Panc1 (cell line): Measurements from ENCODE around the gene PROM2. TPM values are rescaled to one million over a fixed set of nuclear protein-coding genes. Genes with fewer than 3 reads are reported as not detected.
A peak's percentile ranks its signal among the peaks of the same experiment; 100 is the strongest.

ENCODE experiments used
- ATAC-seq: fragments of 200-7000 bp; cut with Tn5 transposase; 2 replicates; pipeline ENCODE4 v1.9.1; 2020; ENCODE audit warnings: mild to moderate bottlenecking, moderate library complexity
- BruUV-seq: library from RNA; stranded (reverse); fragments of 400-500 nt; replicated peaks from 2 replicates; lab custom pipeline; 2021; lab: Mats Ljungman, UMichigan
- CTCF ChIA-PET: fragments of 300-600 bp; sonication (Branson Sonifier 250); formaldehyde crosslinking; loops from one replicate; lab custom pipeline; 2022; ENCODE audit warnings: antibody characterized with exemption; lab: Charles Lee
- POLR2A ChIA-PET: fragments of 300-600 bp; sonication (Branson Sonifier 250); formaldehyde crosslinking; loops from one replicate; lab custom pipeline; 2022; ENCODE audit warnings: antibody characterized with exemption; lab: Charles Lee
- DNase-seq: peaks from one replicate; pipeline ENCODE4 v3.0.0-alpha.2; 2010; ENCODE audit warnings: low read depth, low spot score
- H3K27ac ChIP-seq: 2 replicates; pipeline ENCODE4 v1.5.1; 2011; ENCODE audit warnings: mild to moderate bottlenecking, low read length, inconsistent platforms
- H3K27me3 ChIP-seq: fragments of 200-500 bp; sonication (Bioruptor generic); 2 replicates; pipeline ENCODE4 v1.6.0; 2014; ENCODE audit warnings: low read length, inconsistent platforms; ENCODE audit not compliant: control insufficient read depth, insufficient read depth
- H3K36me3 ChIP-seq: fragments of 200-500 bp; sonication (Bioruptor generic); 2 replicates; pipeline ENCODE4 v1.5.1; 2014; ENCODE audit warnings: inconsistent platforms, mild to moderate bottlenecking, low read length, moderate library complexity; ENCODE audit not compliant: control insufficient read depth, insufficient read depth
- H3K4me1 ChIP-seq: 2 replicates; pipeline ENCODE4 v1.5.1; 2011; ENCODE audit warnings: inconsistent platforms, mild to moderate bottlenecking, low read length, moderate library complexity; ENCODE audit not compliant: control insufficient read depth, insufficient read depth
- H3K4me3 ChIP-seq, 2 experiments: 2 replicates each; pipeline ENCODE4 v1.5.1; 2011 to 2012; ENCODE audit warnings: low read depth in 2 of 2, low read length in 2 of 2, mild to moderate bottlenecking in 2 of 2, inconsistent platforms in 1 of 2, moderate library complexity in 1 of 2
- H3K9me3 ChIP-seq: fragments of 200-500 bp; sonication (Bioruptor generic); 2 replicates; pipeline ENCODE4 v1.5.1; 2014; ENCODE audit warnings: low read depth, mild to moderate bottlenecking, inconsistent platforms, low read length, moderate library complexity; ENCODE audit not compliant: control insufficient read depth, insufficient read depth
- CTCF ChIP-seq: fragments of 450-650 bp; IDR thresholded peaks from 2 replicates; pipeline ENCODE4 v1.5.1; 2017; ENCODE audit warnings: mild to moderate bottlenecking
- POLR2AphosphoS5 ChIP-seq: IDR thresholded peaks from 2 replicates; pipeline ENCODE4 v1.6.1; 2012; ENCODE audit warnings: mild to moderate bottlenecking, low read depth, low read length, moderate library complexity
- REST ChIP-seq, 2 experiments: IDR thresholded peaks; 2 replicates each; pipeline ENCODE4 v1.6.1; 2011 to 2012; ENCODE audit warnings: low read depth in 2 of 2, control low read depth in 1 of 2, low read length in 1 of 2, mild to moderate bottlenecking in 1 of 2, moderate library complexity in 1 of 2; ENCODE audit not compliant: insufficient read depth in 1 of 2
- SIN3A ChIP-seq: IDR thresholded peaks from 2 replicates; pipeline ENCODE4 v1.6.1; 2012; ENCODE audit warnings: low read depth, mild to moderate bottlenecking, low read length, moderate library complexity, borderline replicate concordance; ENCODE audit not compliant: insufficient read depth
- TCF7L2 ChIP-seq: IDR thresholded peaks from 2 replicates; pipeline ENCODE4 v1.6.1; 2011; ENCODE audit warnings: mild to moderate bottlenecking, low read depth, low read length, inconsistent platforms
- in situ Hi-C: cut with HindIII; loops from 2 replicates; pipeline ENCODE4 v1.10.0; 2016; ENCODE audit warnings: low sequenced_read_pairs, low pct_unique_long_range_greater_than_20kb
- intact Hi-C: fragments of 100-400 bp; cut with micrococcal nuclease; formaldehyde crosslinking; loops from one replicate; pipeline ENCODE4 v1.10.0; 2022; ENCODE audit not compliant: unreplicated experiment
- total RNA-seq: library from RNA; stranded (reverse); gene quantifications from one replicate; pipeline ENCODE4 v1.2.1, GENCODE V29; 2021; ENCODE audit not compliant: unreplicated experiment

PROM2 gene
- total RNA-seq, 1 experiment from 2014 or later: 1.4 TPM

- Histone ChIP-seq H3K9me3 (no peaks in the 10 kb centered on the region), H3K27ac (no peak overlapping the region), H3K27me3 (no peaks in the 10 kb centered on the region), H3K4me3 (no peak overlapping the region), H3K36me3 (no peaks in the 10 kb centered on the region), H3K4me1 (0 out of 2 replicates have a peak, but pooled peaks cover 3% of the 10 kb centered on the region)
- DNase-seq (no peak), ATAC-seq (peak; percentile 89)
- ChIA-PET POLR2A (no interaction called here), CTCF (interaction anchor here (0.5 to 2.0 kb wide), 3 partner anchors 9 to 86 kb away, joined by 3 to 9 read pairs (median 8); no protein-coding TSS in a partner anchor)
- in situ Hi-C loops (no loop called here), intact Hi-C loops (loop anchor here (1.0 to 5.0 kb wide), 2 partner anchors 84 to 123 kb away; no protein-coding TSS in a partner anchor)
- TF ChIP-seq CTCF (peak; percentile 91), REST (IDR thresholded peaks at IDR 0.05; ENCODE audit: insufficient read depth in 1 of 2, low read depth in 2 of 2, low read length in 1 of 2) (no peak), POLR2AphosphoS5 (no peak)
- no TSS peak for BruUV-seq
Observed at GRCh38 chr2:95314964-95315611, 40.8 kb downstream of the PROM2 start.

- DNase-seq: no peak
- no peaks in the 10 kb centered on the region for H3K27me3 ChIP-seq
Observed at GRCh38 chr2:95315801-95316411, 41.7 kb downstream of the PROM2 start.

More at GRCh38 chr2:95315801-95316411, 41.7 kb downstream of the PROM2 start:
- in situ Hi-C loops: no loop called here
- Histone ChIP-seq H3K36me3 (no peaks in the 10 kb centered on the region), H3K9me3 (no peaks in the 10 kb centered on the region), H3K4me1 (0 out of 2 replicates have a peak, but pooled peaks cover 3% of the 10 kb centered on the region), H3K27ac (no peak overlapping the region), H3K4me3 (no peak overlapping the region)
- no TSS peak for BruUV-seq
- POLR2A ChIA-PET: no interaction called here
- intact Hi-C loops: loop anchor here (1.0 to 5.0 kb wide), 2 partner anchors 85 to 124 kb away; no protein-coding TSS in a partner anchor
- CTCF ChIA-PET: interaction anchor here (0.6 to 2.0 kb wide), 2 partner anchors 10 to 84 kb away, joined by 8 to 9 read pairs; no protein-coding TSS in a partner anchor
- no peak for TF ChIP-seq TCF7L2
- no peak for TF ChIP-seq POLR2AphosphoS5
- TF ChIP-seq SIN3A: no peak
- TF ChIP-seq CTCF: no peak
- TF ChIP-seq REST (IDR thresholded peaks at IDR 0.05; ENCODE audit: insufficient read depth in 1 of 2, low read depth in 2 of 2, low read length in 1 of 2): no peak
- no peak for ATAC-seq
